HCT116 (cell line): Measurements from ENCODE around the gene ANGEL1.

ENCODE experiments used
- CTCF ChIP-seq, 3 experiments: fragments of 200-600 bp in 1 of 3; sonication (generic) in 1 of 3; IDR thresholded peaks in 2 of 3; conservative IDR thresholded peaks in 1 of 3; 2 replicates each; pipeline ENCODE4 v1.5.1; 2012 to 2017; ENCODE audit warnings: low read depth in 2 of 3, low read length in 2 of 3, antibody characterized with exemption in 1 of 3, borderline replicate concordance in 1 of 3, control low read depth in 1 of 3, mild to moderate bottlenecking in 1 of 3, mixed read lengths in 1 of 3, mixed run types in 1 of 3, moderate library complexity in 1 of 3; ENCODE audit not compliant: insufficient read depth in 1 of 3
- MAX ChIP-seq: IDR thresholded peaks from 2 replicates; pipeline ENCODE4 v1.6.1; 2012
- POLR2A ChIP-seq: IDR thresholded peaks from 2 replicates; pipeline ENCODE4 v1.7.0; 2011; ENCODE audit warnings: borderline replicate concordance; ENCODE audit not compliant: insufficient read depth, insufficient read length; ENCODE audit errors: extremely low read depth
- ZBTB33 ChIP-seq: IDR thresholded peaks from 2 replicates; pipeline ENCODE4 v1.6.1; 2011; ENCODE audit warnings: mild to moderate bottlenecking, low read length, moderate library complexity; ENCODE audit not compliant: insufficient replicate concordance; ENCODE audit errors: extremely low read depth

- TF ChIP-seq ZBTB33, result no peak
- TF ChIP-seq POLR2A, result no peak
- no peak for TF ChIP-seq CTCF (IDR thresholded peaks at IDR 0.05 in 2 of 3, conservative IDR thresholded peaks at IDR 0.05 in 1 of 3; ENCODE audit: borderline replicate concordance in 1 of 3, insufficient read depth in 1 of 3, low read depth in 2 of 3, low read length in 2 of 3)
- TF ChIP-seq MAX, result no peak
Measured at GRCh38 chr14:76793956-76794355, 18.7 kb downstream of the ANGEL1 start.
